GM18873 (cell line): ENCODE results near the gene CMTM7.
"Not testable (repeated sequence)": the region's sequence is repeated elsewhere in the genome, so short reads cannot be mapped to it uniquely, and the experiment has no call there.

ENCODE experiments used
- ATAC-seq: cut with Tn5 transposase; IDR thresholded peaks from one replicate; pipeline ENCODE4 v1.9.1; 2021; ENCODE audit warnings: mild to moderate bottlenecking, moderate library complexity, moderate number of reproducible peaks; ENCODE audit not compliant: unreplicated experiment, low FRiP score

The CMTM7 gene

GRCh38 chr3:32379831-32380500 lies 11.7 kb upstream of the CMTM7 start:
- no peak for ATAC-seq

- no peak for ATAC-seq
Observed at GRCh38 chr3:32381922-32382321, 9.7 kb upstream of the CMTM7 start.

- ATAC-seq: no peak
Observed at GRCh38 chr3:32383136-32383711, 8.4 kb upstream of the CMTM7 start.

GRCh38 chr3:32384938-32385337 lies 6.7 kb upstream of the CMTM7 start:
- no peak for ATAC-seq

GRCh38 chr3:32387512-32387911 lies 4.1 kb upstream of the CMTM7 start:
- no peak for ATAC-seq

- not testable (repeated sequence) for ATAC-seq
Observed at GRCh38 chr3:32389577-32389976, 2.1 kb upstream of the CMTM7 start.

- ATAC-seq: no peak
Observed at GRCh38 chr3:32392536-32393302, 1.1 kb downstream of the CMTM7 start.

GRCh38 chr3:32395496-32395895 lies 3.8 kb downstream of the CMTM7 start:
- ATAC-seq: no peak

- no peak for ATAC-seq
Observed at GRCh38 chr3:32397941-32398340, 6.3 kb downstream of the CMTM7 start.

GRCh38 chr3:32398531-32398930 lies 6.9 kb downstream of the CMTM7 start:
- ATAC-seq: no peak

GRCh38 chr3:32399030-32399620 lies 7.5 kb downstream of the CMTM7 start:
- no peak for ATAC-seq

- ATAC-seq: no peak
Observed at GRCh38 chr3:32401126-32401525, 9.5 kb downstream of the CMTM7 start.

GRCh38 chr3:32401556-32402081 lies 10.0 kb downstream of the CMTM7 start:
- ATAC-seq: no peak

- ATAC-seq: no peak
Observed at GRCh38 chr3:32403663-32404062, 12.0 kb downstream of the CMTM7 start.

GRCh38 chr3:32404714-32405113 lies 13.1 kb downstream of the CMTM7 start:
- ATAC-seq: no peak

- no peak for ATAC-seq
Observed at GRCh38 chr3:32405155-32405554, 13.5 kb downstream of the CMTM7 start.

GRCh38 chr3:32405711-32406323 lies 14.2 kb downstream of the CMTM7 start:
- no peak for ATAC-seq

GRCh38 chr3:32406486-32407408 lies 15.1 kb downstream of the CMTM7 start:
- no peak for ATAC-seq

- no peak for ATAC-seq
Observed at GRCh38 chr3:32410367-32411246, 19.0 kb downstream of the CMTM7 start.
